Embryonic facial prominence (tissue), 1 donor: ENCODE measurements around the gene BAZ2A.
"Not testable (repeated sequence)": the region's sequence is repeated elsewhere in the genome, so short reads cannot be mapped to it uniquely, and the experiment has no call there.

Experiments
- DNase-seq: peaks from one replicate; pipeline ENCODE4 v3.0.0-alpha.2; 2016; ENCODE audit errors: extremely low spot score

BAZ2A gene

GRCh38 chr12:56599041-56599440 lies 31.1 kb downstream of the BAZ2A start:
- no peak for DNase-seq

- no peak for DNase-seq
Observed at GRCh38 chr12:56596815-56597214, 33.3 kb downstream of the BAZ2A start.

GRCh38 chr12:56593909-56594621 lies 36.1 kb downstream of the BAZ2A start:
- peak; percentile 33 for DNase-seq

GRCh38 chr12:56591961-56592360 lies 38.2 kb downstream of the BAZ2A start:
- no peak for DNase-seq

GRCh38 chr12:56591126-56591525 lies 39.0 kb downstream of the BAZ2A start:
- DNase-seq = no peak

GRCh38 chr12:56590237-56590830 lies 39.8 kb downstream of the BAZ2A start:
- DNase-seq = no peak

- DNase-seq = no peak
Observed at GRCh38 chr12:56589783-56590182, 40.3 kb downstream of the BAZ2A start.

GRCh38 chr12:56585098-56585497 lies 45.0 kb downstream of the BAZ2A start:
- no peak for DNase-seq

- no peak for DNase-seq
Observed at GRCh38 chr12:56581418-56582145, 48.5 kb downstream of the BAZ2A start.

- no peak for DNase-seq
Observed at GRCh38 chr12:56578983-56579546, 51.1 kb downstream of the BAZ2A start.

- DNase-seq = not testable (repeated sequence)
Observed at GRCh38 chr12:56577248-56577647, 52.9 kb downstream of the BAZ2A start.

- no peak for DNase-seq
Observed at GRCh38 chr12:56574210-56574609, 55.9 kb downstream of the BAZ2A start.

- DNase-seq = no peak
Observed at GRCh38 chr12:56572288-56572687, 57.8 kb downstream of the BAZ2A start.

GRCh38 chr12:56571121-56571520 lies 59.0 kb downstream of the BAZ2A start:
- no peak for DNase-seq

GRCh38 chr12:56568146-56568545 lies 62.0 kb downstream of the BAZ2A start:
- no peak for DNase-seq

- DNase-seq = peak; percentile 88
Observed at GRCh38 chr12:56565510-56566101, 64.5 kb downstream of the BAZ2A start.

- no peak for DNase-seq
Observed at GRCh38 chr12:56551070-56551469, 79.1 kb downstream of the BAZ2A start.

GRCh38 chr12:56546680-56547079 lies 83.4 kb downstream of the BAZ2A start:
- no peak for DNase-seq
